Inflammatory macrophage treated with lipopolysaccharide for 1 hour (primary cell): ENCODE results near the gene CCDC174.

Experiments used
- DNase-seq, 2 donors: peaks; one replicate each; pipeline ENCODE4 v3.0.0-alpha.2; 2020 to 2022

The CCDC174 gene

GRCh38 chr3:14627815-14628214, 23.7 kb upstream of the CCDC174 start:
- DNase-seq: no peak

DNA sequence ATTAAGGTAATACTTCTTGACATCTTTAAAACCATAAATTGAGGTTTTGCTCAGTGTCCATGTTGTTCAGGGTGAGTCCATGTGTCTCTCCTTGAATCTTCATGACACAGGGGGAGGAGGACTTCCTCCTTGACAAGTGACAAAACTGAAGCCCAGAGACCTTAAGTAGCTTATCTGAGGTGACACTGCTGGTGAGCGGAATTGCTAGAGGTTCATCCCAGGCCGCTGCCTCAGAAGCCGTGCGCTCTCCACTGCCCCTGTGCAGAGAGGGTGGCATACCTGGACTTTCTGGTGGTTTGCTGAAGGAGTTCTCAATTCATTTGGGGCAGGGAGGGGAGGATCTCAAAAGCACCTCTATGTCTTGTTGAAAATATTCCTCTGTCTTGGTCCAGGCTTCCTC, 23.2 kb upstream of the CCDC174 start:
- DNase-seq: no peak

- no peak for DNase-seq
These were observed 21.0 kb upstream of the CCDC174 start for GRCh38 chr3:14630404-14631100.

DNA sequence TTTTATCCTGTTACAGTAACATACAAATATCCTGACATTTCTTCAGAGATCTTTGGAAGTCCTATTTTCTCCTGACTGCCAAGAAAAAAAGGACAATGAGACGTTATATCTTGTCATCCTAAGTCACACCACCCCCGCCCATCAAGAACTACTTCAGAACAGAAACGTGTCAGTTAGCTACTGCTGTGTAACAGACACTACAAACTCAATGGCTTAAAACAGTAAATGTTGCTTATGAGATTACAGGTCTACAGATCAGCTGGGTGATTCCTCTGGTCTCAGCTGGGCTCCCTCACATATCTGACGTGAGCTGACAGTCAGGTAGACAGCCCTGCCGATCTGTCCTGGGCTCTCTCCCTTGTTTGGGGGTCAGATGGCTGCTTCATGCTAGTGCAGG, 20.5 kb upstream of the CCDC174 start:
- no peak for DNase-seq

- DNase-seq: no peak
These were observed 19.7 kb upstream of the CCDC174 start for GRCh38 chr3:14631687-14632441.

GRCh38 chr3:14632442-14632930, 19.1 kb upstream of the CCDC174 start:
- no peak for DNase-seq

DNA sequence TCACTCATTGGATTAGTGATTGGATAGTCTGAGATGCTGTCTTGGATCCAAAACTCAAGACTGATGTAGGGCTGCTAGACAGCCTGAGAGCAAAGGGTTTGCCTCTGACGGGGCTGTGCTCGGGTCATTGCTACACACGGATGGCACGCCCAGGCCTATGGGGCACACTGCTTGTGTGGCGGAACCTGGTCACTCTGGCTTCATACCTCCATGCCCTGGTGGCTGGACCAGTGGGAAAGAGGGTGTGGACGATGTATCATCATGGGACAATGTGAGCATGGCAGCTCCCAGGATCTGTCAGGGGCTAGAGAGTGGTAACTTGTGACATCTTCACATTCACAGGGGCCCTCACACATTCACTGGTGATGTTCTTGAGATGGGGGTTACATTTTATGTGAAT, 18.1 kb upstream of the CCDC174 start:
- no peak for DNase-seq

GRCh38 chr3:14633819-14634424, 17.6 kb upstream of the CCDC174 start:
- DNase-seq: peak; percentile 48 to 64

- DNase-seq: no peak
These were observed 16.7 kb upstream of the CCDC174 start for GRCh38 chr3:14634763-14635400.

GRCh38 chr3:14636496-14637087, 15.0 kb upstream of the CCDC174 start:
- DNase-seq: no peak

DNA sequence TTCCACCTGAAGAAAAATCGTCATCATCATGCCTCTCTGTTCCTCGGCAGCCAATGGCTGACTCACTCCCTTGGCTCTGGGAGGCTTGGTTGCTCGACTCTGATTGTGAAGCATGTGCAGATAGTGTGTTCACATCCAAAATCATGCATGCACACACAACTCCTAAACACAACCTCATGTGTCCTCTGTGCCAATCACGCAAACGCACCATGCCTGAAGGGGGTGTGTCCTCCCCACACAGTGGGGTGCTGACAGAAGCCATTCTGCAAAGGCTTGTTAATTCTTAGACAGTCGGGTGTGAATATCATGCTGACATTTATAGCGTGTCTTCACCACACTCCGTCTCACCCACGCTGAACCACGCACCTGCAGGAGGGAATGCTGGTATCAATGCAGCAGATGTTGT, 11.4 kb upstream of the CCDC174 start:
- DNase-seq: no peak

DNA sequence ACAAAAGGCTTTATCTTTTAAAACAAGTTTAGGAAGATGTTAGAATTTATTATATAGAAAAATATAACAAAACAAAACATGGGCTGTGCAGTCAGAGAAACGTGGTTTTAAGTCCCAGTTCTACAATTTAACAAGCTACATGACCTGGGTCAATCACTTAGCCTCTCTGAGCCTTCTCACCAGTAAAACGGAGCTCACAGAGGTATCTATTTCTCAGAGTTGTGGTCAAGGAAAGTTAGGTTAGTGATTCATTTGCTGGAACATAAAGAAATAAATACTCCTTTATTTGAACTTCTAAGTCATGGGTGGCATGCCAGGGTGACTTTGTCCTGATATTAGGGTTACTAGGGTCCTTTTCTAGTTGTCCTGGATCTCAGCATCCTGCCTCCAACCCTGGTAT, 10.8 kb upstream of the CCDC174 start:
- no peak for DNase-seq

DNA sequence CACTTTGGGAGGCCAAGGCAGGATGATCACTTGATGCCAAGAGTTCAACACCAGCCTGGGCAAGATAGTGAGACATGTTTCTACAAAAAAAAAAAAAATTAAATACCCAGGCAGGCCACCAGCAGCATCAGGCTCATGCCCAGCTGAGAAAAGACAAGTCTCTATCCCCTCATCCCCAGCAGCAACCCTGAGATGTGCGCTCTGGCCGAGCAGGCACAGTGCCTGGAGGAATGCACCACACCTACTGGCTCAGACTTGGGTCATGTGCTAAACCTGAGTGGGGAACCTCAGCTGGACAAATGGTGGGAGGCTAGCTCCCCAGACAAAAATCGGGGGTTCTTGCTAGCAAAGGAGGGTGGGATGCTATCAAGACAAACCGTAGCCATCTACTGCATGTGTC, 10.2 kb upstream of the CCDC174 start:
- DNase-seq: no peak

- DNase-seq: no peak
These were observed 6.1 kb upstream of the CCDC174 start for GRCh38 chr3:14645453-14645852.

- no peak for DNase-seq
These were observed 5.4 kb upstream of the CCDC174 start for GRCh38 chr3:14646131-14646573.

GRCh38 chr3:14646589-14647413, 4.8 kb upstream of the CCDC174 start:
- no peak for DNase-seq

GRCh38 chr3:14647976-14648955, 3.3 kb upstream of the CCDC174 start:
- no peak for DNase-seq

GRCh38 chr3:14649466-14649865, 2.1 kb upstream of the CCDC174 start:
- DNase-seq: no peak

DNA sequence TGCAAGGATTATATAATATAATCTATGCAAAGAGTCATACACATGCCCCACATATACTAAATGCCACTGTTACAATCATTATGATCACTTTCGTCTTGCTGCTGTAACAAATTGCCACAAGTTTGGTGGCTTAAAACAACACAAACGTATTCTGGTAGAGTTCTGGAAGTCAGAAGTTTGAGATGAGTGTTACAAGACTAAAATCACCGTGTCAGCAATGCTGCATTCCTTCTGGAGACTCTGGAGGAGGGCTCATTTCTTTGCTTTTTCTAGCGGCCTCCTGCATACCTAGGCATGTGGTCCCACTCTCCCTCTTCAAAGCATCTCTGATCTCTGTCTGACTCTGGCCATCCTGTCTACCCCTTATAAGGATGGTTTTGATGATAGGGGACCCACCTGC, 1.4 kb upstream of the CCDC174 start:
- DNase-seq: no peak

GRCh38 chr3:14652360-14652907, 872 bp downstream of the CCDC174 start:
- peak; percentile 12 to 17 for DNase-seq
